B cell (primary cell): ENCODE data around the gene TNFRSF12A.

Experiments
- CTCF ChIP-seq: fragments of 200-600 bp; IDR thresholded peaks from one replicate; pipeline ENCODE4 v1.8.0; 2022; ENCODE audit warnings: antibody characterized with exemption, mild to moderate bottlenecking
- EZH2 ChIP-seq: IDR thresholded peaks from 2 replicates; pipeline ENCODE4 v1.6.1; 2012; ENCODE audit warnings: borderline replicate concordance, low read depth, mild to moderate bottlenecking, moderate library complexity, low read length; ENCODE audit not compliant: insufficient read depth, poor library complexity, severe bottlenecking

- no peak for TF ChIP-seq CTCF
- TF ChIP-seq EZH2: no peak
Observed at GRCh38 chr16:3047387-3047720, 27.2 kb downstream of the TNFRSF12A start.
